Stimulated activated CD8-positive, alpha-beta memory T cell treated with anti-CD3 and anti-CD28 coated beads, Interleukin-7, amount 100 ng/mL, for 4 hours (primary cell): ENCODE measurements around the gene ZMIZ1.
A peak's percentile ranks its signal among the peaks of the same experiment; 100 is the strongest.
"Not testable (repeated sequence)": the region's sequence is repeated elsewhere in the genome, so short reads cannot be mapped to it uniquely, and the experiment has no call there.

Experiments
- DNase-seq, 2 donors: peaks; one replicate each; pipeline ENCODE4 v3.0.0-alpha.2; 2020; ENCODE audit warnings: low read depth in 2 of 2

Gene ZMIZ1

GRCh38 chr10:79320820-79321493, 252.2 kb downstream of the ZMIZ1 start:
- DNase-seq, result no peak

GRCh38 chr10:79321494-79321882, 252.7 kb downstream of the ZMIZ1 start:
- DNase-seq, result no peak

- no peak for DNase-seq
Measured at GRCh38 chr10:79321951-79322350, 253.2 kb downstream of the ZMIZ1 start.

GRCh38 chr10:79322616-79323543, 254.1 kb downstream of the ZMIZ1 start:
- DNase-seq, result peak; percentile 59 to 68

GRCh38 chr10:79323602-79324001, 254.8 kb downstream of the ZMIZ1 start:
- no peak for DNase-seq

- DNase-seq, result no peak
Measured at GRCh38 chr10:79324032-79324695, 255.4 kb downstream of the ZMIZ1 start.

GRCh38 chr10:79326361-79327089, 257.8 kb downstream of the ZMIZ1 start:
- DNase-seq, result no peak

GRCh38 chr10:79327090-79327457, 258.3 kb downstream of the ZMIZ1 start:
- DNase-seq, result no peak

GRCh38 chr10:79328147-79328701, 259.5 kb downstream of the ZMIZ1 start:
- no peak for DNase-seq

- no peak for DNase-seq
Measured at GRCh38 chr10:79328737-79329504, 260.2 kb downstream of the ZMIZ1 start.

GRCh38 chr10:79329529-79329928, 260.8 kb downstream of the ZMIZ1 start:
- no peak for DNase-seq

- no peak for DNase-seq
Measured at GRCh38 chr10:79331226-79331625, 262.5 kb downstream of the ZMIZ1 start.

- DNase-seq, result peak; percentile 71 to 79
Measured at GRCh38 chr10:79331709-79332108, 262.9 kb downstream of the ZMIZ1 start.

GRCh38 chr10:79332610-79333315, 264.0 kb downstream of the ZMIZ1 start:
- not testable (repeated sequence) for DNase-seq

- DNase-seq, result no peak
Measured at GRCh38 chr10:79333513-79333912, 264.7 kb downstream of the ZMIZ1 start.

- no peak for DNase-seq
Measured at GRCh38 chr10:79334573-79334972, 265.8 kb downstream of the ZMIZ1 start.

GRCh38 chr10:79335094-79335469, 266.3 kb downstream of the ZMIZ1 start:
- no peak for DNase-seq

GRCh38 chr10:79335470-79336235, 266.9 kb downstream of the ZMIZ1 start:
- DNase-seq, result no peak

- no peak for DNase-seq
Measured at GRCh38 chr10:79336276-79336675, 267.5 kb downstream of the ZMIZ1 start.
